PC-9 (cell line): ENCODE measurements around the gene CCDC88C. TPM values are rescaled to one million over a fixed set of nuclear protein-coding genes. Genes with fewer than 3 reads are reported as not detected.

ENCODE experiments used
- BruUV-seq: library from RNA; stranded (reverse); fragments of 400-500 nt; replicated peaks from 2 replicates; lab custom pipeline; 2021; lab: Mats Ljungman, UMichigan
- CTCF ChIA-PET: fragments of 300-600 bp; sonication (Branson Sonifier 250); formaldehyde crosslinking; loops from one replicate; lab custom pipeline; 2022; ENCODE audit warnings: antibody characterized with exemption; lab: Charles Lee
- POLR2A ChIA-PET: fragments of 300-600 bp; sonication (Branson Sonifier 250); formaldehyde crosslinking; loops from one replicate; lab custom pipeline; 2022; ENCODE audit warnings: antibody characterized with exemption; ENCODE audit not compliant: unreplicated experiment; lab: Charles Lee
- DNase-seq, 2 experiments: peaks; one replicate each; pipeline versions ENCODE4 v3.0.0 to v3.0.0-alpha.2; 2015 to 2022; ENCODE audit warnings: mixed read lengths in 1 of 2
- H2AFZ ChIP-seq: fragments of 200-600 bp; sonication (generic); 2 replicates; pipeline ENCODE4 v1.8.1; 2017; ENCODE audit warnings: antibody characterized with exemption
- H3F3A ChIP-seq: fragments of 200-600 bp; sonication (generic); 2 replicates; pipeline ENCODE4 v1.8.1; 2017; ENCODE audit warnings: antibody characterized with exemption, mild to moderate bottlenecking, low read depth; ENCODE audit not compliant: insufficient read depth
- H3K27ac ChIP-seq: fragments of 200-600 bp; sonication (generic); 2 replicates; pipeline ENCODE4 v1.6.1; 2016; ENCODE audit warnings: mixed run types
- H3K27me3 ChIP-seq: fragments of 200-600 bp; sonication (generic); 2 replicates; pipeline ENCODE4 v1.6.1; 2016; ENCODE audit warnings: low read depth, mixed run types; ENCODE audit not compliant: insufficient read depth
- H3K36me3 ChIP-seq: fragments of 200-600 bp; sonication (generic); 2 replicates; pipeline ENCODE4 v1.6.1; 2016; ENCODE audit warnings: low read depth, mixed run types
- H3K4me1 ChIP-seq: fragments of 200-600 bp; sonication (generic); replicated peaks from 2 replicates; pipeline ENCODE4 v1.6.1; 2016; ENCODE audit warnings: mixed run types; ENCODE audit not compliant: insufficient read depth
- H3K4me2 ChIP-seq: fragments of 200-600 bp; sonication (generic); 2 replicates; pipeline ENCODE4 v1.6.1; 2017; ENCODE audit warnings: mixed run types
- H3K4me3 ChIP-seq: fragments of 200-600 bp; sonication (generic); 2 replicates; pipeline ENCODE4 v1.6.1; 2016; ENCODE audit warnings: mixed run types
- H3K79me2 ChIP-seq: fragments of 200-600 bp; sonication (generic); 2 replicates; pipeline ENCODE4 v1.6.1; 2017; ENCODE audit warnings: low read depth, mixed run types
- H3K9me2 ChIP-seq: fragments of 200-600 bp; sonication (generic); 2 replicates; pipeline ENCODE4 v1.8.1; 2017; ENCODE audit warnings: mild to moderate bottlenecking; ENCODE audit not compliant: insufficient read depth
- H3K9me3 ChIP-seq: fragments of 200-600 bp; sonication (generic); 2 replicates; pipeline ENCODE4 v1.8.1; 2016; ENCODE audit warnings: low read depth; ENCODE audit not compliant: insufficient read depth
- H4K20me1 ChIP-seq: fragments of 200-600 bp; sonication (generic); 2 replicates; pipeline ENCODE4 v1.8.1; 2017; ENCODE audit not compliant: insufficient read depth
- EZH2 ChIP-seq: fragments of 200-600 bp; sonication (generic); IDR thresholded peaks from 2 replicates; pipeline ENCODE4 v1.8.0; 2017; ENCODE audit warnings: antibody characterized with exemption, low read depth
- intact Hi-C: fragments of 100-400 bp; cut with micrococcal nuclease; formaldehyde crosslinking; loops from one replicate; pipeline ENCODE4 v1.10.0; 2022; ENCODE audit not compliant: unreplicated experiment
- total RNA-seq: library from RNA; stranded (reverse); gene quantifications from 2 replicates; pipeline ENCODE4 v1.2.3, GENCODE V29; 2021
- TF ChIP-seq, protein P1 (sequence below): fragments of 200-600 bp; sonication (generic); conservative IDR thresholded peaks from 2 replicates; pipeline ENCODE4 v1.6.1; 2017; ENCODE audit warnings: mixed run types, antibody characterized with exemption, mild to moderate bottlenecking, moderate library complexity

CCDC88C gene
- total RNA-seq, 1 experiment from 2014 or later = 7.4 TPM

- no peak for DNase-seq
- H3K4me3 ChIP-seq = no peak overlapping the region
- 0 out of 2 replicates have a peak, but pooled peaks cover 8% of the 10 kb centered on the region for H3K79me2 ChIP-seq
- H3K4me1 ChIP-seq = 0 out of 2 replicates have a peak, but pooled peaks cover 3% of the 10 kb centered on the region
- no peaks in the 10 kb centered on the region for H3K27me3 ChIP-seq
- H3F3A ChIP-seq = no peaks in the 10 kb centered on the region
- H3K27ac ChIP-seq = no peak overlapping the region
- no peaks in the 10 kb centered on the region for H3K36me3 ChIP-seq
- no peaks in the 10 kb centered on the region for H3K9me2 ChIP-seq
- no peaks in the 10 kb centered on the region for H4K20me1 ChIP-seq
- no peak overlapping the region for H2AFZ ChIP-seq
- TF ChIP-seq EZH2 = no peak
- TF ChIP-seq, protein P1, sequence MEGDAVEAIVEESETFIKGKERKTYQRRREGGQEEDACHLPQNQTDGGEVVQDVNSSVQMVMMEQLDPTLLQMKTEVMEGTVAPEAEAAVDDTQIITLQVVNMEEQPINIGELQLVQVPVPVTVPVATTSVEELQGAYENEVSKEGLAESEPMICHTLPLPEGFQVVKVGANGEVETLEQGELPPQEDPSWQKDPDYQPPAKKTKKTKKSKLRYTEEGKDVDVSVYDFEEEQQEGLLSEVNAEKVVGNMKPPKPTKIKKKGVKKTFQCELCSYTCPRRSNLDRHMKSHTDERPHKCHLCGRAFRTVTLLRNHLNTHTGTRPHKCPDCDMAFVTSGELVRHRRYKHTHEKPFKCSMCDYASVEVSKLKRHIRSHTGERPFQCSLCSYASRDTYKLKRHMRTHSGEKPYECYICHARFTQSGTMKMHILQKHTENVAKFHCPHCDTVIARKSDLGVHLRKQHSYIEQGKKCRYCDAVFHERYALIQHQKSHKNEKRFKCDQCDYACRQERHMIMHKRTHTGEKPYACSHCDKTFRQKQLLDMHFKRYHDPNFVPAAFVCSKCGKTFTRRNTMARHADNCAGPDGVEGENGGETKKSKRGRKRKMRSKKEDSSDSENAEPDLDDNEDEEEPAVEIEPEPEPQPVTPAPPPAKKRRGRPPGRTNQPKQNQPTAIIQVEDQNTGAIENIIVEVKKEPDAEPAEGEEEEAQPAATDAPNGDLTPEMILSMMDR = no peak
- H3K4me2 ChIP-seq = no peak overlapping the region
- ChIA-PET POLR2A (no interaction called here), CTCF (no interaction called here)
- BruUV-seq = no TSS peak
- intact Hi-C loops = no loop called here
- no peaks in the 10 kb centered on the region for H3K9me3 ChIP-seq
Measured at GRCh38 chr14:91401751-91402150, 15.9 kb downstream of the CCDC88C start.

DNA sequence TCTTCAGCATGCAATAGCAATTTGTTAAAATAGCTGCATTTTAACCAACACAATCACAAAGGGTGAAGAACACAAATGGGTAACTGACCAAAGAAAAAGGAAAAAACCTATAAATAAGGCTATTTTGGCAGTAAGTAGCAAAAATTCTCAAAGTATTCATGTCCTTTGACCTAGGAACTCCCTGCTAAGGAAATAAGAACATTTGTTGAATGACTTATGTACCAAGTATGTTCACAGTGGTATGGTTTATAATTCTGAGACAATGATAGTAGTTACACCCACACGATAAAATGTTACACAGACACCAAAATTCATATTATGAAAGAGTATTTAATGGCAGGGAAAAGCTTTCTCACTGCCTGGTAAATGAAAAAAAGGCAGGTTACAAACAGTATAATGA is 16.9 kb downstream of the CCDC88C start:
- TF ChIP-seq EZH2 = no peak
- TF ChIP-seq, protein P1 = no peak
- no peak for DNase-seq
- H3F3A ChIP-seq = no peaks in the 10 kb centered on the region
- CTCF ChIA-PET = no interaction called here
- H3K4me3 ChIP-seq = no peak overlapping the region
- no peaks in the 10 kb centered on the region for H3K9me2 ChIP-seq
- H3K4me2 ChIP-seq = no peak overlapping the region
- no peaks in the 10 kb centered on the region for H3K27me3 ChIP-seq
- H3K79me2 ChIP-seq = 0 out of 2 replicates have a peak, but pooled peaks cover 8% of the 10 kb centered on the region
- H3K27ac ChIP-seq = no peak overlapping the region
- 0 out of 2 replicates have a peak, but pooled peaks cover 3% of the 10 kb centered on the region for H3K4me1 ChIP-seq
- POLR2A ChIA-PET = no interaction called here
- H3K9me3 ChIP-seq = no peaks in the 10 kb centered on the region
- no peak overlapping the region for H2AFZ ChIP-seq
- no TSS peak for BruUV-seq
- no peaks in the 10 kb centered on the region for H3K36me3 ChIP-seq
- intact Hi-C loops = no loop called here
- H4K20me1 ChIP-seq = no peaks in the 10 kb centered on the region

GRCh38 chr14:91399868-91400640 is 17.6 kb downstream of the CCDC88C start:
- no peaks in the 10 kb centered on the region for H3K27me3 ChIP-seq
- ChIA-PET CTCF (no interaction called here), POLR2A (no interaction called here)
- 0 out of 2 replicates have a peak, but pooled peaks cover 8% of the 10 kb centered on the region for H3K79me2 ChIP-seq
- TF ChIP-seq, protein P1 = no peak
- no peak for TF ChIP-seq EZH2
- intact Hi-C loops = no loop called here
- no peak overlapping the region for H3K4me2 ChIP-seq
- no peaks in the 10 kb centered on the region for H3K9me2 ChIP-seq
- no peaks in the 10 kb centered on the region for H3K36me3 ChIP-seq
- no peak overlapping the region for H2AFZ ChIP-seq
- no peak overlapping the region for H3K4me3 ChIP-seq
- 0 out of 2 replicates have a peak, but pooled peaks cover 3% of the 10 kb centered on the region for H3K4me1 ChIP-seq
- no peaks in the 10 kb centered on the region for H4K20me1 ChIP-seq
- DNase-seq = no peak
- BruUV-seq = no TSS peak
- no peaks in the 10 kb centered on the region for H3K9me3 ChIP-seq
- H3K27ac ChIP-seq = no peak overlapping the region
- H3F3A ChIP-seq = no peaks in the 10 kb centered on the region
